NCI-H69 (cell line): Measurements from ENCODE around the gene DNAJC25.

ENCODE experiments used
- DNase-seq: peaks from one replicate; lab custom pipeline; 2025; lab: John Stamatoyannopoulos, UW

DNAJC25 gene

DNA sequence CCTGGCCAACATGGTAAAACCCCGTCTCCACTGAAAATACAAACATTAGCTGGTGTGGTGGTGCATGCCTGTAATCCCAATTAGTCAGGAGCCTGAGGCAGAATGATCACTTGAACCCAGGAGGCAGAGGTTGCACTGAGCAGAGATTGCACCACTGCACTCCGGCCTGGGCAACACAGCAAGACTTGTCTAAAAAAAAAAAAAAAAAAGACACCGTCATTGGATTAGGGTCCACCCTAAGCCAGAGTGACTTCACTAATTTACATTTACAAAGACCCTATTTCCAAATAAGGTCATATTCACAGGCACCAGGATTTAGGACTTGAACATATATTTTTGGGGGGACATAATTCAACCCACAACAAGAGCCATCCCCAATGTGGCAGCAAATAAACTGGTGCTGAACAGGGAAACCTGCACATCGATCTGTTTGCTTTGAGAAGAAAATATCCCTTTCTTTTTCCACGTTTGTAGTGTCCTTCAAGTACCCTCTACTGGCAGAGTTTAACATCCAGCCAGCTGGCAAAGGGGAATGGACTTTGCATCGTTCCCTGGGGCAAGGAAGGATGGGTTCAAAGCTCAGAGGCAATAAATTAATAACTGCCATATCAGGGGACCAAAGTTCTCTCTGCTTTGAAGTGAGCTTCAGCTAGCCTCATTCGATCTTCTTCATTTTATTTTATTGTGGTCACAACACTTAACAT lies 3.7 kb upstream of the DNAJC25 start:
- DNase-seq = no peak

- DNase-seq = no peak
These were observed 2.7 kb upstream of the DNAJC25 start for GRCh38 chr9:111628411-111628810.

DNA sequence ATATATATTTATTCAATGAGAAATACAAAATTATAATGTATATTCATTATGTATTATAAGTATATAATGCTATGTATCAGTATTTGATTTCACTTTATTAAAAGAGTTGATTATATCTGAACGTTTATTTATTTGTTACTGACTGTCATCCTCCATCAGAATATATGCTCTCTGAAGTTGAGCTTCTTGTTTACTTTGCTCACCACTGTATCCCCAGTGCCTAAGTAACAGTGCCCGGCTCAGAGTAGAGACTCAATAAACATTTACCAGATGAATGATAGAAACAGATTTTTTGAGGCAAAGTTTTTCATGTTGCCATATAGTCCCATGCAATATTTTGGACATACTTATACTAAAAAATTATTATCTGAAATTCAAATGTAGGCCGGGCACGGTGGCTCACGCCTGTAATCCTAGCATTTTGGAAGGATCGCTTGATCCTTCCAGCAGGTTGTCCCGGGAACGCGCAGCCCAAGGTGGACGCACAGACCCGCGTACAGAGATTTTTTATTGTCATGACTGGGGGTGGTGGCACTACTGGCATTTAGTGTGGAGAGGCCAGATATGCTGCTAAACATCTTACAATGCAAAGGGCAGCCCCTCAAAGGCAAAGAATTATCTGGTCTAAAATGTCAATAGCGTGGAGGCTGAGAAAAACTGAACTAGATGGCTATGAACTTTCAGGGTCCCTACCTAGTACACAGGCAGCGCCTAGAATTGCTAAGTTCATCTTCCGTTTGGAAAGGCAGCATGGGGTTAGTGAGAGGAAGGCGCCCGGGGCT lies 761 bp upstream of the DNAJC25 start:
- DNase-seq = peak; percentile 57

GRCh38 chr9:111630964-111631213 lies 245 bp upstream of the DNAJC25 start:
- no peak for DNase-seq

GRCh38 chr9:111632060-111632459 lies 926 bp downstream of the DNAJC25 start:
- DNase-seq = no peak

GRCh38 chr9:111632695-111633388 lies 1.7 kb downstream of the DNAJC25 start:
- DNase-seq = no peak

- no peak for DNase-seq
These were observed 2.2 kb downstream of the DNAJC25 start for GRCh38 chr9:111633389-111633736.

GRCh38 chr9:111634860-111635259 lies 3.7 kb downstream of the DNAJC25 start:
- no peak for DNase-seq

GRCh38 chr9:111637421-111637950 lies 6.4 kb downstream of the DNAJC25 start:
- DNase-seq = no peak

GRCh38 chr9:111644195-111644772 lies 13.2 kb downstream of the DNAJC25 start:
- no peak for DNase-seq

DNA sequence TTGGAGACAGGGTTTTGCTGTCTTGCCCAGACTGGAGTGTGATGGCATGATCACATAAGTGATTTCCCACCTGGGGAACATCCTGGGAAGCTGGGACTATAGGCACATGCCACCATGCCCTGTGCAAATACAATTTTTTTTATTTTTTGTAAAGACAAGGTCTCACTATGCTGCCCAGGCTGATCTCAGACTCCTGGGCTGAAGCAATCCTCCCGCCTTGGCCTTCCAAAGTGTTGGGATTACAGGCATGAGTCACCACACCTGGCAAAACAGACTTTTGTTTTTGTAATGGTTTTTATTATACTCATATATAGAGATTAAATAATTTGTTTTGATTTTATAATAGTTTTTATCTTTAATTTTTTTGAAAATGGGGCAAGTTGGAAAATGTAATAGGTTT lies 14.7 kb downstream of the DNAJC25 start:
- DNase-seq = no peak

DNA sequence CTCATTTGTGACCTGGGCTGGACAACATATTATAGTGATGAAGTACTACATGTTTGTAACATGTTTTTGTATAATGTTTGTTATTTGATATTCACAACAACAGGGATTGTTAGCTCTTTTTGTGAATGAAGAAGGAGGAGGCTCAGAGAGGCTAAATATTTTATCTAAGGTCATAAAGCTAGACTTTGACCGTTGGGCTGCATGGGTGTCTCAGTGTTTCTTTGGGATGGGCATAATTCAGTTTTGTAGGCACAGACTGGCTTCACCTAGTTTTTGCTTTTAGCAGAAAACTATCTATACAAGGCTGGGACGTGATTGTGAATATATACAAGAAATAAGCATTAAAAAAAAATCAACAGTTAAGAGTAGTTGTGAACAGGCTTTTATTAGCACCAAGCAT lies 15.3 kb downstream of the DNAJC25 start:
- no peak for DNase-seq

DNA sequence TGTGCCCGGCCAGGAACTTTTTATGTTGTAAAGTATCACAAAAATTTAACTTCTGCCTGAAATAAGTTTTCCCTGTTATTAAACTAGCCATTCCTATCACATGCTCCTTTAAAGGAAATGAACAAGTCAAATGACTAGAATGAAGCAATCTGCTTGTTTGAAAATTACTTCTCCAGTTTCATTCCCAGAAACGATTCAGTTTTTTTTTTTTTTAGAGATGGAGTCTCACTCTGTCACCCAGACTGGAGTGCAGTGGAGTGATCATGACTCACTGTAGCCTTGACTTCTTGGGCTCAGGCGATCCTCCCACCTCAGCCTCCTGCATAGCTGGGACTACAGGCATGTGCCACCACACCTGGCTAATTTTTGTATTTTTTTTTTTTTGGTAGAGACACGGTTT lies 16.9 kb downstream of the DNAJC25 start:
- DNase-seq = no peak

- no peak for DNase-seq
These were observed 17.9 kb downstream of the DNAJC25 start for GRCh38 chr9:111649016-111649415.

DNA sequence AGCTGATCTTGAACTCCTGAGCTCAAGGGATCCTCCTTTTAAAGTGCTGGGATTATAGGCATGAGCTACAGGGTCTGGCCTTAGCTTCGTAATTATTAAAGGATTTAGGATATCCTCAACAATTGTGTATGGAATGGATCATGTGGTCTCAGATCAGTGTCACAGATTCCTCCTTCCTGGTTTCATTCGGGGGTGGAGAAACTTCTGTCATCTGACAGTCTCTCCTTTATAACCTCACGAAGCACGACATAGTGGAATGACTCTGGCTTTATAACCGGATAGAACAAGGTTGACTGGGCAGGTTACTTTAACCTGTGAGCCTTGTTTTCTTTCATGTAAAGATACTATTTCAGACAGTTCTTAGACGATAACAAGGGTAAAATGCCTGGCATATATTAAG lies 25.9 kb downstream of the DNAJC25 start:
- DNase-seq = no peak

- DNase-seq = no peak
These were observed 27.8 kb downstream of the DNAJC25 start for GRCh38 chr9:111658943-111659342.

DNA sequence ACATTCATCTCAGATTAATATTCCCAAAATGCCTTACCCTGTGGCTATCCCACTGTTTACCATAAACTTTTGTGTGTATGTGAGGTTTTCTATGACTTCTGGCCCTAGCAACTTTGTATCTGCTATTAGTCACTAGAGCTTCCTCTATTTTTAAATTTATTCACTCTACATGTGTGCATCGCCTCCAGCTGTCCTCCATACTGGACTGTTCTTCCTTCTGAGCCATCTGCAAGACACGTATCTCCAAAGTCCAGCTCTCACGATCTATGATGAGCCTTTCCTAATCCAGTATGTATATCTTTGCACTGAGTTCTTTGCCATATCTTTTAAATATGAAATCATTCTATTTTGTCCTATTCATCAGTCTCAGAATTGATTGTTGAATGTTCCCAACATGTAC lies 28.6 kb downstream of the DNAJC25 start:
- DNase-seq = no peak

- DNase-seq = peak; percentile 90
These were observed 30.1 kb downstream of the DNAJC25 start, which contains the start of gene GNG10 for GRCh38 chr9:111661150-111661801. GNG10 (plus strand) TSS chr9:111661605; CDS start chr9:111661635, 30 bp downstream.

GRCh38 chr9:111661802-111662521 lies 30.8 kb downstream of the DNAJC25 start:
- peak; percentile 78 for DNase-seq

DNA sequence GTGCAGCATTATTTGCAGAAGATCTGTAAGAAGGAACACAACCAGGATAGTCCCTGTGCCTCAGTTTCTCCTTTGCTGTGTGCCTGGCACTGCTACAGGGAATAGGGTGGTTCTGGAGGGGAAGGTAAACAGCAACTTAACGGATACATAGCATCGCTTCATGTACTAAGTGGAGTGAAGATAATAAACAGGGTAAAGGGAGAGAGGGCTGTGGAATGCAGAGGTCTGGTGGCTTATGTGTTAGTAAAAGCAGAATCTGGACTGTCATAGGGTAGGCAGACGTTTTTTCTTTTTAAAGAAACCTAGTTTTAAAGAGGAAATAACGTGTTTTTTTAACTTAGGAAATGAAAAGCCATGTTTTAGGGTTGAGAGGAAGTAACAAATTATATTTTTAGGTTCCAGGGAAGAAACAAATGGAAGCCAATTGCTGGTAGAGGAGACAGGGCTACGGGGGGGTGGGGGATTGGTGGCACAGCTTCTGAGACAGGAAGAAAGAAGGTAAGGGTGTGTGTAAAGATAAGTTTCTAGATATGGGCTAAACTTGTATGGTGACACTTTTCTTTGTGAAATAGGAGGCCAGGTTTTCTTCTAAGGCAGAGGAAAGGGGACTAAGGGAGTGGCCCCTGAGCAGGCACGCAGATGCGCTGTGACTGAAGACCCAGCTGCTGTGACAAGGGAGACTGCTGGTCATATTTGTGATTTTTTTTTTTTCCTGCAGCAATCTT lies 31.6 kb downstream of the DNAJC25 start:
- DNase-seq = no peak
